ENCODE data around the gene BFSP1.

GRCh38 chr20:17524560-17524959 lies 6.6 kb downstream of the BFSP1 start:
- TF ChIP-seq CTCF (conservative IDR thresholded peaks at IDR 0.05; ENCODE audit: low read depth in 2 of 2) (no peak), REST (IDR thresholded peaks at IDR 0.05; ENCODE audit: unreplicated experiment) (no peak), POLR2AphosphoS5 (IDR thresholded peaks at IDR 0.05; ENCODE audit: low read depth) (no peak), EZH2 (IDR thresholded peaks at IDR 0.05; ENCODE audit: low read depth, unreplicated experiment) (no peak), NANOG (IDR thresholded peaks at IDR 0.05; ENCODE audit: borderline replicate concordance) (no peak), ZNF331 (CRISPR knock-in tag; IDR thresholded peaks at IDR 0.05; ENCODE audit: low read depth) (no peak), ETS1 (IDR thresholded peaks at IDR 0.05) (no peak), EZH2phosphoT487 (IDR thresholded peaks at IDR 0.05; ENCODE audit: unreplicated experiment) (no peak), CREB1 (CRISPR knock-in tag; IDR thresholded peaks at IDR 0.05; ENCODE audit: low read depth) (no peak), JUNB (IDR thresholded peaks at IDR 0.05; ENCODE audit: unreplicated experiment) (no peak)
